Gastroesophageal sphincter (tissue), 3 donors: ENCODE measurements around the gene SIRT4.

ENCODE experiments used
- POLR2A ChIP-seq, 2 donors: fragments of 450-650 bp; IDR thresholded peaks; one replicate each; pipeline ENCODE4 v1.6.1; 2017; ENCODE audit warnings: antibody characterized with exemption in 2 of 2, mild to moderate bottlenecking in 2 of 2, moderate library complexity in 1 of 2
- POLR2AphosphoS5 ChIP-seq: sonication (generic); formaldehyde crosslinking; IDR thresholded peaks from one replicate; pipeline ENCODE4 v1.6.1; 2017; ENCODE audit warnings: antibody characterized with exemption
- TF ChIP-seq, protein P1 (sequence below), 4 experiments: fragments of 200-600 bp in 2 of 4; fragments of 450-650 bp in 2 of 4; sonication (generic) in 1 of 4; IDR thresholded peaks; one replicate each; pipeline ENCODE4 v1.5.1; 2017 to 2019; ENCODE audit warnings: antibody characterized with exemption in 4 of 4, mild to moderate bottlenecking in 2 of 4, moderate library complexity in 2 of 4

DNA sequence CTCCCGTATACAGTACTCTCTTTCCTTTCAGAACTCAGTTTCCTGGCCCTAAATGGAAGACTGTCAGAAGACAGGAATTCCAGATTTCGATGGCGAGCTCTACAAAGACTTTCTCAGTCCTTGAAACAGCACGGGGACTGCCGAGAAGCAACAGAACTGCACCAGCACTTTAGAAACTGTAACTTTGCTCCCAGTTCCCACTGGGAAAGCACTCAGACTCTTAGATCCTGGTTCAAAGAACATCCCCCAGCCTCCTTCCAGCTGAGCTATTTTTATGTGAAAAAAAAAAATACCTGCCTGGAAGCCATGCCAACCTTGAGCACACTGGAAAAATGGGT is 38.4 kb upstream of the SIRT4 start:
- TF ChIP-seq, protein P1, sequence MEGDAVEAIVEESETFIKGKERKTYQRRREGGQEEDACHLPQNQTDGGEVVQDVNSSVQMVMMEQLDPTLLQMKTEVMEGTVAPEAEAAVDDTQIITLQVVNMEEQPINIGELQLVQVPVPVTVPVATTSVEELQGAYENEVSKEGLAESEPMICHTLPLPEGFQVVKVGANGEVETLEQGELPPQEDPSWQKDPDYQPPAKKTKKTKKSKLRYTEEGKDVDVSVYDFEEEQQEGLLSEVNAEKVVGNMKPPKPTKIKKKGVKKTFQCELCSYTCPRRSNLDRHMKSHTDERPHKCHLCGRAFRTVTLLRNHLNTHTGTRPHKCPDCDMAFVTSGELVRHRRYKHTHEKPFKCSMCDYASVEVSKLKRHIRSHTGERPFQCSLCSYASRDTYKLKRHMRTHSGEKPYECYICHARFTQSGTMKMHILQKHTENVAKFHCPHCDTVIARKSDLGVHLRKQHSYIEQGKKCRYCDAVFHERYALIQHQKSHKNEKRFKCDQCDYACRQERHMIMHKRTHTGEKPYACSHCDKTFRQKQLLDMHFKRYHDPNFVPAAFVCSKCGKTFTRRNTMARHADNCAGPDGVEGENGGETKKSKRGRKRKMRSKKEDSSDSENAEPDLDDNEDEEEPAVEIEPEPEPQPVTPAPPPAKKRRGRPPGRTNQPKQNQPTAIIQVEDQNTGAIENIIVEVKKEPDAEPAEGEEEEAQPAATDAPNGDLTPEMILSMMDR (IDR thresholded peaks at IDR 0.05): no peak
- TF ChIP-seq POLR2AphosphoS5 (no peak), POLR2A (IDR thresholded peaks at IDR 0.05) (no peak)
